Hindlimb muscle (tissue), 1 donor: ENCODE data around the gene COMMD3. TPM values are rescaled to one million over a fixed set of nuclear protein-coding genes. Genes with fewer than 3 reads are reported as not detected.
"Not testable (repeated sequence)": the region's sequence is repeated elsewhere in the genome, so short reads cannot be mapped to it uniquely, and the experiment has no call there.

Experiments used
- DNase-seq: peaks from one replicate; pipeline ENCODE4 v3.0.0-alpha.2; 2013
- polyA plus RNA-seq: library from polyadenylated mRNA; unstranded; fragments of 120-200 nt; gene quantifications from one replicate; pipeline ENCODE4 v1.2.1, GENCODE V29; 2013; ENCODE audit not compliant: insufficient read length

Gene COMMD3
- polyA plus RNA-seq, 1 donor: 63.6 TPM

DNA sequence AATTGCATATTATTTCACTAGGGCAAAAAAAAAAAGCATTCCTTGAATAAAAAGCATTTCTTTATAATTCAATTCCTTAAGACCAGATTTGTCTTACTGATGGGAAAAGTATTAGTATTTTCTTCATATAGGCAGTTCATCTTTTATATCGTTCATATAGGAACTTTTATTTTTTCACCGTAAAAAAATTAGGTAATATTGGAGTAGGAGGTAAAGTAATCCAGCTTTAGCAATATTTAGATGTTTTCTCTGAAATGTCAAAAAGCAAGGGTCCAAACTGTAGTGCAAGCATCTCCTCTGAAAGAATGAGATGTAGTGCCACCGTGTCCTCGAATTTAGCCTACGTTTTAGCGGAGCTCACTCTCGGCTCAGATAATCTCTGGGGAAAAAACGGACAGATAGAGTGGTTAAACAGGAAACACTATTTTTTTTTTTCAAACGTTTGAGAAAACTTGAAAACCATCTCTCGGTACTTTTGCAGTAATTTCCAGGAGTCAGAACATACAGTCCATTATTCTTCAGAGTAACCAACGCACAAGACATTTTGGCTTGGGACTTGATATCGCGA, 23.7 kb downstream of the COMMD3 start:
- DNase-seq: no peak

DNA sequence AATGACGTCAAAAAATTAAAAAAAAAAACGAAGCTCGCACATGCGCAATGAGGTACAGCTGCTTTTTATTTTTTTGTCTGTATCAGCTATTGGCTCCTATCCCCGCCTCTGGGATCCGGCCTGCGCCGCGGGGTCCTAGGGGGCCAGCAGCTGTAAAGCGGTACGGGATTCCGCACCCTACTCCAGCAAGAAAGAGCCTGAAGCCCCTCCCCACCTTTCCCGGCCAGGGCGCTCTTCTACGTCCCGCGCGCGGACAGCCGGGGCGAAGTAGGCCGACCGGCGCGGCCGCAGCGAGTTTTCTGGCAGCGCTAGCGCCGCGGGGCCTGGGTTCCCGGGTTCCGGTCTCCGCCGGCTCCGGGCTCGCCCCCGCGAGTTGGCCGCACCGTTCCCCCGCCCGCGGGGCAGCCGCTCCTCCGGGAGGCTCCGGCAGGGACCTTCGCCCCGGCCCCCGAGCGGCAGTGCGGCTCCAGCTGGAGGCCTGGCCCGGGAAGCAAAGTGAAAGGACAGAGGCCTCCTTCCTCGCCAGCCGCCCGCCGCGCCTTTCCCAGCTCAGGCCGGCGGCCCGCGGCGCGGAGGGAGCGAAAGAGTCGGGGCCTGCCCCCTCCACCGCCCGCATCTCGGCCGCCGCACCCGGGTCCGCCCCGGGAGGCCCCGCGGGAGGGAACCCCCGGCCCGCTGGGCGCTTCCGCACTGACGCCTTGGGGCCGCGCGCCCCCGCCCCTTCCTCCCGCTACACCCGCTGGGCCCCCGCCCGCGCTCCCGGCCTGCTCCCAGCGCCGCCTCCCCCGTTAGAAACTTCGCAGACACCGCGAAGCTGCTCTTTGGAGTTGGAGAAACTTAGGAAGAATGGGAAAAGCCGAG, 24.4 kb downstream of the COMMD3 start:
- peak; percentile 81 for DNase-seq

DNA sequence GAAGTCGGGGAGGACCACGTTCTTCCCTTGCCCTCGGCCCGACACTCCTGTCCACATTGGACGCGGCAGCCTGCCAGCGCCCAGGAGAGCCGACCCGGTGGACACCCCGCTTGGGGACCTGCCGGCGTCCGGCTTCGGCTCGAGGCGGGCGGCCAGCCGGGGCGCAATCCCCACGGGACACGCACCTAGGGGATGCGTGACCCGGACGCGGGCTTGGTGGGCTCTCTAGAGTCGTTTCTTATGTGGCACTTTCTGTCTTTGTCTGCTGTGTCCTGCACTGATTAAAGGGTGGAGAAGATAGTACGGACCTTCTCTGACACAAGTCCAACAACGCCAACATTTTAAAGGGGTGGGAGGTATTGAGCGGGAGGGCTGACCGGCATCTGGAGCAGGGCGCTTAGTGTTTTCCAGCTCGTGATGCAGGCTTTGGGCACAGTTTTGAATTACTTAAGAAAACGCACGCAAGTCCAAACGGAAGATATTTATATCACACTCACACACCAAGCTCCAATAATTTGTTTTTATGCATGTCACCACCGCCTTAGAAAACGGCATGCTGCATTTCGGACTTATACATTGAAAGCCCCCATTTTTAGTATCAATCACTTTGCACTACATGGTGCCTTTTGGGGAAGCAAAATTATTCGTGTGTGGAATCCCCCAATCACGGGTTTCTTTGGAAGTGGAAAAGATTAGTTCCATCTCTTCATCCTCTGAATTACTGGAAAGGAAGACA, 25.2 kb downstream of the COMMD3 start:
- no peak for DNase-seq

DNA sequence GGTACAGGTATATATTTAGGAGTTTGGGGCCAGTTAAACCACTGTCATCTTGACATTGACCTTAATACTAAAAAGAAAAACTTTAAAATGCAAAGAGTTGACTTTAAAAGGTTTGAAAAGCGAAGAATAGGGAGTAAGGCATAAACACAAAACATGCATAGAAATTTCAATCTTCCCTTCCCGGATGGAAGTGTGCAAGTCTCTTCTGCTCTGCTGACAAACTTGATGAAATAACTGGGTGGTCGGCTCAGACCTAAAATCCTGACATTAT, 25.7 kb downstream of the COMMD3 start:
- DNase-seq: no peak

DNA sequence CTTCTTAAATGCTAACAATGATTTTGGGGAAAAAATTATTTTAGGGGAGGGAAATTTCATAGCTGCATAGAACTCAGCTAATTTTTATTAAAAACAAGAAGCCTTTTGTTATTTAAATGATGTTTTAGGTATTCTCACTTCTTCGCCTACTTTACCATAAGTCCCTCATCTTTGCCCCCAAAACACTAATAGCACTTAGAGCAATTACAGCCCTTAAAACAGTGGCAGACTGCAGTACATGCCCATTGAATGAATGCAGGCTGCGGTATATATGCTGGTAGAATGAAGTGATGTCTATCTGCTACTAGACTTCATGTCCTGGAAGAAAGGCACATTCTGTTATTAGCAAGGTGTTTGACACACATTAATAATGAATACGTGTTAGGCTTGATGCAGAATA, 26.2 kb downstream of the COMMD3 start:
- no peak for DNase-seq

DNA sequence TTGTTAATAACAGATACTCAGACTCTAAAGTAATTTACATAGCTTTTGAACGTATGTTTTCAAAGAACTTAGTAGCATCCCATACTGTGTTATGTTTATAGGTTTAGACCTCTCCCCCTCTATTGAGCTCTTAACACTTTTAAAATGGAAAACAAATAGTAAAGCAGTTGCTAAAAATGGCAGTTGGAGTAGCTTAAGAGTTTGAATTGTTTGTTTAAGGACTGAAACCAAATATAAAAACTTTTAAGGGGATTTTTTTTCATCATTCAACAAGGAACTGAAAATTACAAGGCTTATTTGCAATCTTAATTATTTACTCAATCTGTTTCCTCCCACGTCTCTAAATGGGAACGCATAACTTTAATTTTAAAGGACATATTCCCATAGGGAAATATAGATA, 27.5 kb downstream of the COMMD3 start:
- DNase-seq: no peak

DNA sequence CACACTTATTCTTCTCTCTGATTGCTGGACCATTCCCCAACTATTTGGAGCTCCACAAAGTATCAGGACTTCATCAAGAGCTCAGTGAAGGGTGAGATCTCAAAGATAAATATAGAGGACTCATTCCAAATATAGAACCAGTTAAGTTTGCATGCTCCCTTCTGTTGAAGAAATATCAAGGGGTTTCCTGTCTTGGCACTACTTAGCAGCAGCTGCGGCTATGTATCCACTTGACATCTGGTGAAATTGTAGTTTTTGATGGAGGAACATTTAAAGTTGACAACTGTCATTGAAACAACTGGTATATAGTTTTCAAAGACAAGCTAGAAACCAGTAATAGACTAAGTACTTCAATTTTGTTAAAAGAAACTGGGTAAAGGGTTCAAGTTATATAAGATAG, 28.1 kb downstream of the COMMD3 start:
- no peak for DNase-seq

DNA sequence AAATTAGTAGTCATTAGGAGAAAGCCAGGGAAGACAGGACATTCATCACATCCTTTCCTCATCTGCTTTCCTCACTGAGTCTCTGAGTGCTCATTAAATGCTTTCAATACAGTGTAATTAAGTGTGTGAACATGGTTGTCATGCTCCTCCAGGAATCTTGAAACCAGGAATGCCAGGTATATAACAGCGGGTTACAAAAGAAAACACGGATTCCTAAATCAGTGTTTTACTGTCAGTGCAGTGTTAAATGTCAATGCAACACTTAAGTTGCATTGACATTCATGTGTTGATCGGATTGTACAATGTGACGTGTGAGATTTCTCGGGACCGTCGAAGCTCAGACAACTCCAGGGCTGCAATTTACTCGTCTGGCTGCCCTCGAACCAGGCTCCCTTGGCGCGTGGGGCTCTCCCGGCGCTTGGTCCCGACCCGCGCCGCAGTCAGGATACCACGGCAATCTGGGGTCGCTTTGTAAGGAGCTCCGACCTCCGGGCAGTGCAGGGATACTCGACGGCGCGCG, 28.7 kb downstream of the COMMD3 start:
- no peak for DNase-seq

DNA sequence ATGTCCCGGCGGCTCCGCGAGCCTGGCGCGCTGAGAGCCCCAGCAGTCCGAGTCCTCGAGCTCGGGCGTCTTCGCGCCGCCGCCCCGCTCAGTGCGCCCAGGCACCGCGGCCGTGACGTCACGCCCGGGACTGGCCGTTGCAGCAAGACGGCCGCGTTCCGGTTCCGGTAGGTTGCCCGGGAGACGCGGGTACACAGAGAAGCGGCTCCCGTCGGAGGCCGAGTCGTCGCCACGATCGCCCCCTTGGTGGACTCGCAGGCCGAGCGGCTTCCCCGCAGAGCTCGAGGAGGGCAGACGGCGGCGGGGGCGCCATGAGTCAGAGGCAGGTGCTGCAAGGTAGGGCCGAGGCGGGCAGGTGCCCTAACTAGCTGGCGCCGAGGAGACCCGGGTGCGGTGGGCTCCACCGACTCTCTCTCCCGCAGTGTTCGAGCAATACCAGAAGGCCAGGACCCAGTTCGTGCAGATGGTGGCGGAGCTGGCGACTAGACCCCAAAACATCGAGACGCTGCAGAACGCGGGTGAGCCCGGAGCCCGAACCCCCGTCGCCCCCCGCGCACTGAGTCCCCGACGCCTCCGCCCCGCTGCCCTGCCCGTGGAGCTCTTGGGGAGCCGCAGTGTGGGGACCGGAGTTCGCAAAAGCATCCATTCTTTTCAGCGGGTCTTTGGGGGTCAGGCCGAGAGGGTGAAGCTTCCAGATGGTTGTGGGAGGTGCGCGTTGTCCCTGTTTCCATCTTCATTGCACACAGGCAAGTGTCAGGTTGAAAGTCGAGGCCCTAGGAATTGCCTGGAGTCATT, 29.3 kb downstream of the COMMD3 start, which contains the start of gene SPAG6:
Gene SPAG6 (plus strand): TSS at position 196 of the 795 bp plus-strand sequence. CDS start 116 bp downstream, at position 312.
- DNase-seq: no peak

DNA sequence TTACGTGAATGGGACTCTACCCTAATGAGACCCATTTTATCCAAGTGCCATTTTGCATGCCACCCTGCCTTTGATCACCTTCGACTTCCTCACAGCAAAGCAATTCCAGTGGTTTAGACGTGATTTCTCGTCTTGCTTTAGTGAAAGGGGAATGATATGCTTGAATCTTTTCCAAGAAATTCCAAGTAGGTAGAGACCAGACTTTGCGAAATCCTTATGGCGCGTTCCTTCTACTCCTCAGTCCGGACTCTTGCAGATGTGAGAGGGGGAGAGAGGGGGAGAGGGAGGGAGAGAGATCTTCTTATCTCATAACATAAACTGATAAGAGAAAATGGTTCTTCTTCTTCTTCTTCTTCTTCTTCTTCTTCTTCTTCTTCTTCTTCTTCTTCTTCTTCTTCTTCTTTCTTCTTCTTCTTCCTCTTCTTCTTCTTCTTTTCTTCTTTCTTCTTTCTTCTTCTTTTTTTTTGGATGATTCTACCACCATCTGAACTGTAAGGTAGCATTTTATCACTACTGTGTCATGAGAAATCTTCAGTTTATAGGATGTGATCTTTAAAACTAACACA, 30.0 kb downstream of the COMMD3 start:
- DNase-seq: no peak

DNA sequence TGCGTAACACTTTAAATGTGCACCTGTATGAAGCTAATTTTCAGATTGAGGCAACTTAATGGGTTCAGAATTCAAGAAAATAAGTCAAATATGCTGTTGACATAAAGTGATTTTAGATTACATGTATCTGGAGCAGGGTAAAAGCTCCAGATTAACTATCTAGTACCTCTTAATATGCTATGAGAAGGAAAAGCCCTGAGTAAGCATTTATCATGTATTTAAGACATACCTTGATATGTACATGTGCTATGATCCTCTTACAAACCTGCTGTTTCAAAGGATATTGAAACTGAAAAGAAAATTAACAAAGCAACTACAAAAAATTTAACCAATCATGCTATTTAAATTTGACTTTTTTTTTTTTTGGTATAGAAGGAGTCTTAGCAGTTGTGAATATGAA, 33.6 kb downstream of the COMMD3 start:
- DNase-seq: no peak

DNA sequence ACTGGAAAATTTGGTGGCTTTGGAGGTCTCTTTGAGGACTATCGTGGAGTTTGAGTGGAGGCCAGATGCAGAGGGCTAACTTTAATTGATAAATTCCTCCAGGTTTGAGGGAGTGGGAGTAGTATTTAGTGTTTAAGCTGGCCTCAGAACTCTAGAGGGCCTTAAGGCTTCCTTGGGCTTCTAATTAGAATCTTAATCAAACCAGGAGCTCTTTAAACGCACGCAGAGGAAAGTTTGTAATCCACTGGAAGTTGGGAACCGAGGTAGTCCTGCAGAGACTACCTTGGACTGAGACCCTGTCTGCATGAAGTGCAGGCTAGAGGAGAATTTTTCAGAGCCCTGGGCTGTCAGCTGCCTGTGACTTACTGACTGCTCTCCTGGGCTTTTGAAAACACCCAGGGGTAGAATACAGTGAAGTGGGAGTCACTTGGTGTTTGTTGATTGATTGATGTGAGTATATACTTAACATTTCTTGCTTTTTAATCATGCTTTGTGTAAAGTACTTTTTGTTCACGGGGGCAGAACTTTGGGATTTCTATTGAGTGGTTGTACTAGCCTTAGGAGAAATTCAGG, 35.0 kb downstream of the COMMD3 start:
- no peak for DNase-seq

DNA sequence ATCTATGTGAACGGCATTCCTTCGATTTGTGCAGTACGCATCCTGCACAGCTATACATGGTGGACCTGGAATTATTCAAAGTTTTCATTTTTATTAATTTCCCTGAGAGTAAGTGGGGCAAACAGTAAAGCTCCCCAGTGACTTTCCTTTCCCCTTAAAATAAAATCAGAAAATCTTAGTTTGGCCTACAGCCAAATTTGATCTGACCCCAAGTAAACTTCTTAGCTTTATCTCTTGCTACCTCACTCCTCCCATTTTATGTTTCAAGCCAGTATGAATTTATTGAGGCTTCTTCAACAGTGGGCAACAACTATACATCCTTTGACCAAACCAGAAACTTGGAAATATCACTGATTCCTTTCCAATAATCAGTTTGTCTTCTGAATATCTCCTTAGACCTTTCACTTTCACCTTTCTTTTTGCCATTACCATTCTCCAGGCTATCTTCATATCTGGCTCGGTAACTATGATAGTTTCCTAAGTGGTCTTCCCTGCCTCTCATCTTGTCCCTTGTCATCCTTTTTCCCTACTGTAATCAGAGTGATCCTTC, 40.2 kb downstream of the COMMD3 start:
- DNase-seq: no peak

DNA sequence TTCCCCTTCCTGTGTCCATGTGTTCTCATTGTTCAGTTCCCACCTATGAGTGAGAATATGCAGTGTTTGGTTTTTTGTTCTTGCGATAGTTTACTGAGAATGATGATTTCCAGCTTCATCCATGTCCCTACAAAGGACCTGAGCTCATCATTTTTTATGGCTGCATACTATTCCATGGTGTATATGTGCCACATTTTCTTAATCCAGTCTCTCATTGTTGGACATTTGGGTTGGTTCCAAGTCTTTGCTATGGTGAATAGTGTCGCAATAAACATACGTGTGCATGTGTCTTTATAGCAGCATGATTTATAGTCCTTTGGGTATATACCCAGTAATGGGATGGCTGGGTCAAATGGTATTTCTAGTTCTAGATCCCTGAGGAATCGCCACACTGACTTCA, 41.6 kb downstream of the COMMD3 start:
- DNase-seq: not testable (repeated sequence)

DNA sequence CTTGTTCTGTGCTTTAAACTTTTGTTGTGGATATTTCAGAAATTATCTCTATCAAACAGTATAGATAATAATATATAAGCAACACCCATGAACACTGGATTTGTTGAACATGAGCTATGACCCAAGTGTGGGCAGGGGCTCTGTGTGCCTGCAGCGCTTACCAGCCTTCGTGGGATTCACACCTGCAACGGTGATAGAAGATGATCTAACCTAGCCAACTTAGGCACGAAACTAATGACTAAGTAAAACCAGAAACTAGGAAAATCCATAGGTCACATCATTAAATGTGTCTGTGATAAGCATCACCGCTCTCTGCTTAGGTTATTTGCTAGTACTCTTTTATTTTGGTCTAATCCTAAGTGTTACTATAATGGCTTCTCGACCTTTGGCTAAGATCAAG, 47.1 kb downstream of the COMMD3 start:
- DNase-seq: no peak

DNA sequence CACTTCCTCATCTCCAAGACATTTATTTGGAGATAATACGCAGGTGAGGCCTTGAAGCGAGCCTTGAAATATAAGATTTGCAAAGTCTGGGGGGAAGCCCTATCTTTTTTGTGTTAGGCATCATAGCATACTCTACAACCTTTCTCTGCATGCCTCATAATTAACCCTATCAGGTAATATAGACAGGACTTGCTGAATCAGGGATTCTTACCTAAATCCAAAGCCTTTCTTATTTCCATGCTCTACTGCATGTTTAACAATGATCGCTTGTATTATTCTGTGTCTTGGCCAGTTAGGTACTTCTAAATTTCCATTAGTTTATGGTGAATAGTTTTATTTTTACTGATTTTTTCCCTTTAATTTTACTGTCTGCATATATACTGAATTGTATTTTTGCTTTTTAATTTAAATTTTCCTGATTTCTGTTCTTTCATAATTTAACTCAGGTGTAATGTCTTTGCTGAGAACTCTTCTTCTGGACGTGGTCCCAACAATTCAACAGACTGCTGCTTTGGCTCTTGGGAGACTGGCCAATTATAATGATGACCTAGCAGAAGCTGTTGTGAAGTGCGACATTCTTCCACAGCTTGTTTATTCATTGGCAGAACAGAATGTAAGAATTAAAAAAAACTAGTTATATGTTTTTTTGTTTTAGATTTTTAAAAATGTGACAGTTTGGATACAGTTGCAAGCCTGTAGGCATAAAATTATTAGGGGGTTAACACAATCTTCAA, 48.4 kb downstream of the COMMD3 start:
- DNase-seq: no peak

DNA sequence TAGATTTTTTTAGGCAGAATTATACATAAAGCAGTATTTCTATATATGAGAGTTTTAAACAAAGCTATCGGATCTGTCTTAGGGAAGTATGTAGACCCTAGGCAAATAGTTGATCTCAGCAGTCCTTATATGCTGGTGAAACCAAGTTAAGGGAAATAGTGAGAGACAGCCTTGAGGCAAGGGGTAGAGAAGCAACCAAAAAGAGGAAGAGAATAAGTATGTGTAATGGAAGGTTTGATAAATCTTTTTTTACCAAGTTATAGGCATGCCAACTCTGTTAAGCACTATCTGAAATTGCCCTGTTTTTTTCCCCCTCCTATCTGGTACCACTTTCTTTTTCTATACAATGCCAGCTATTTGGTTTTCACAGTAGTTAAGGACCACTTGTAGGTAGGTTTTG, 49.0 kb downstream of the COMMD3 start:
- DNase-seq: no peak

DNA sequence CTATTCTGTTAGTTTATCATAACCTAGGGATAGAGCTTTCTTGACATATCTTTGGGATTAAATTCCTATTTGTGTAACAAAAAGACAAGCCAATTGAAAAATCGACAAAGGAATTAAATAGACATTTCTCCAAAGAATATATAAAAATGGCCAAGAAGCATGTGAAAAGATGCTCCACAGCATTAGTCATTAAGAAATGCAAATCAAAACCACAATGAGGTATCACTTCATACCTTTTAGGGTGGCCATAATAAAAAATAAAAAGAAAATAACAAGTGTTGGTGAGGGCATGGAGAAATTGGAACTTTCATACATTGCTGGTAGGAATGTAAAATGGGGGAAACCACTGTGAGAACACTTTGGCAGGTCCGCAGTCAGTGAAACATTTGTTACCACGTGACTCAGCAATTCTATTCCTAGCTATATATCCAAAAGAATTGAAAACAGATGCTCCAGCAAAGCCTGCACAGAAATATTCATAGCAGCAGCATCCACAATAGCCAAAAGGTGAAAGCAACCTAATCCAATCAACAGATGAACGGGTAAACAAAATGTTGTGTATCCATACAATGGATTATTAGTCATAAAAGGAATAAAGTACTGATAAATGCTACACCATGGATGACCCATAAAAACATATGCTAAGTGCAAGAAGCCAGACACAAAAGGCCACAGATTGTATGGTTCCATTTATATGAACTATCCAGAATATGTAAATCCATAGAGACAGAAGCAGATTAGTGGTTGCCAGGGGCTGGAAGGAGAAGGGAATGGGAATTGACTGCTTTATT, 49.7 kb downstream of the COMMD3 start:
- no peak for DNase-seq

DNA sequence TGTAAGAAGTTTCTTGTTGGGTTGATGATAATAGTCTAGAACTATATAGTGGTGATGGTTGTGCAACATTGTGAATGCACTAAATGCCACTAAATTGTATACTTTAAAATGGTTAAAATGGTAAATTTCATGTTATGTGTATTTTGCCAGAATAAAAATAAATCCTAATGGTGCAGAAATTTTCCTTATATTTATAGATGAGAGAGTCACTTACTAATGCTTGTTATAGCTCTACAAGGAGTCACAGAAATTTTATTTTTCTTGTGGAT, 50.2 kb downstream of the COMMD3 start:
- no peak for DNase-seq

DNA sequence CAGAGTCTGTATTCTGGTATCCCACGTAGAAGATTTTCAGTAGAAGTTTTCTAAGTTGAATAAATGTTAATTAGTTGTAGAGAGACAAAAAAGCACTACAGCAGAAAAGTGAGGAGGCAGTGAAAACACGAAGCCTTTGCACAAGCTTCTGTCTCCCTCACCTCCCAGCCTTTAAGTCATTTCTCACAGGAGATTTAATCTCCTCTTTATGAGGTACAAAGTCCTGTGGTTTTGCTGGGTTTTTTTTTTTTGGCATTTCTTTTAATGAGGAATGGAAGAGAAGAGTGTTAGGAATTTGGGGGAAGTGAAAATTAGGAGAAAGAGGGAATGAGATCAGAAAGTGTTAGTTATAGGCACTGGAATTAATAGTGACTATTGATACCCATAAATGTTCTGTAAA, 50.6 kb downstream of the COMMD3 start:
- DNase-seq: no peak
